Progenitor cell of endocrine pancreas (in vitro differentiated cells): ENCODE results near the gene ZNF784. TPM values are rescaled to one million over a fixed set of nuclear protein-coding genes. Genes with fewer than 3 reads are reported as not detected.
A peak's percentile ranks its signal among the peaks of the same experiment; 100 is the strongest.

Source experiments
- DNase-seq: peaks from one replicate; pipeline ENCODE4 v3.0.0; 2021; ENCODE audit warnings: low spot score; ENCODE audit not compliant: unreplicated experiment
- H3K27ac Mint-ChIP-seq: 2 replicates; pipeline ENCODE4 v1.8.0; 2021; ENCODE audit warnings: mild to moderate bottlenecking, moderate library complexity, mixed read lengths
- H3K27me3 Mint-ChIP-seq: 2 replicates; pipeline ENCODE4 v1.8.0; 2021; ENCODE audit warnings: mixed read lengths
- H3K36me3 Mint-ChIP-seq: 2 replicates; pipeline ENCODE4 v1.8.0; 2022; ENCODE audit warnings: mixed read lengths; ENCODE audit not compliant: insufficient read depth
- H3K4me1 Mint-ChIP-seq: 2 replicates; pipeline ENCODE4 v1.8.0; 2021; ENCODE audit warnings: low read depth, mixed read lengths
- H3K4me3 Mint-ChIP-seq: 2 replicates; pipeline ENCODE4 v1.8.0; 2021; ENCODE audit warnings: low read depth, mild to moderate bottlenecking, moderate library complexity, mixed read lengths
- H3K9me3 Mint-ChIP-seq: 2 replicates; pipeline ENCODE4 v1.8.0; 2021; ENCODE audit warnings: low read depth, mixed read lengths
- CTCF ChIP-seq: fragments of 200-600 bp; sonication (generic); IDR thresholded peaks from one replicate; pipeline ENCODE4 v1.5.0; 2021; ENCODE audit warnings: antibody characterized with exemption, mild to moderate bottlenecking; ENCODE audit not compliant: unreplicated experiment
- long read RNA-seq: library from polyadenylated mRNA; unstranded; transcript quantifications from one replicate; pipeline ENCODE4 v2.0.0, GENCODE V29; 2020
- total RNA-seq: library from RNA; stranded (reverse); gene quantifications from 2 replicates; pipeline ENCODE4 v1.2.1, GENCODE V29; 2021

Gene ZNF784, protein sequence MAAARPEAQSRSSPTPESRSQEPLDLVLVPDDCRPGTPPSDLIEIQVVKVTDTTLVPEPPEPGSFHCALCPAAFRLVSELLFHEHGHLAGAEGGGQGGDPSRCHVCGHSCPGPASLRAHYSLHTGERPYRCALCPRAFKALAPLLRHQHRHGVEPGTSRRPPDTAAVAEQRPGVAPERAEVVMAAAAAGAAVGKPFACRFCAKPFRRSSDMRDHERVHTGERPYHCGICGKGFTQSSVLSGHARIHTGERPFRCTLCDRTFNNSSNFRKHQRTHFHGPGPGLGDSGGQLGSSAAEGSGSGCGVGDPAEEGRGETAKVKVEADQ
- 14.6 and 15.3 TPM in 2 replicates for total RNA-seq
- long read RNA-seq, result 0 reads

GRCh38 chr19:55624109-55625003 is at the start of gene ZNF784:
Gene ZNF784 (minus strand): TSS chr19:55624566. CDS start chr19:55624561, 5 bp downstream.
- H3K27ac Mint-ChIP-seq, result peak within 1 kb of the TSS; percentile 99
- peak within 1 kb of the TSS; percentile 86 for H3K4me3 Mint-ChIP-seq
- peak; percentile 93 for DNase-seq
- no peaks in the 10 kb centered on the region for H3K9me3 Mint-ChIP-seq
- no peak for TF ChIP-seq CTCF
- H3K36me3 Mint-ChIP-seq, result peaks cover 2% of the 10 kb centered on the region
- peaks cover 9% of the 10 kb centered on the region for H3K4me1 Mint-ChIP-seq
- no peaks in the 10 kb centered on the region for H3K27me3 Mint-ChIP-seq

DNA sequence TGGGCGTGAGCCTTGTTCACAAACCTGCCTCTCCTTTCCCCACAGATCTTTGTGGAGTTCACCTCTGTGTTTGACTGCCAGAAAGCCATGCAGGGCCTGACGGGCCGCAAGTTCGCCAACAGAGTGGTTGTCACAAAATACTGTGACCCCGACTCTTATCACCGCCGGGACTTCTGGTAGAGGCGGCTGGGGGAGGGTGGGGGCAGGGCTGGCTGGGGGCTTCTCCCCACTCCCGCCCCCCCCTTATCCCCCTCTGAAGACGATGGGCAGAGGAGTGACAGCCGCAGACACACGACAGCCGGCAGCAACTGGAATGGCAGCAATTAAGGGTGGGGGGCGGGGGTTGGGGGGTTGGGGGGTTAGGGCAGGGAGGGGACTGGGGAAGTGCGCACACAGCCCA is 49.5 kb upstream of the ZNF784 start:
- H3K27ac Mint-ChIP-seq, result peak overlapping the region; percentile 96

GRCh38 chr19:55673465-55673864 is 49.1 kb upstream of the ZNF784 start:
- Mint-ChIP-seq H3K4me3 (peak overlapping the region; percentile 60), H3K27me3 (no peaks in the 10 kb centered on the region), H3K4me1 (peaks cover 27% of the 10 kb centered on the region), H3K27ac (peak overlapping the region; percentile 96), H3K36me3 (peaks cover 12% of the 10 kb centered on the region), H3K9me3 (no peaks in the 10 kb centered on the region)
- no peak for DNase-seq
- TF ChIP-seq CTCF, result no peak

More for the DNA sequence above, 49.5 kb upstream of the ZNF784 start:
- peaks cover 13% of the 10 kb centered on the region for H3K36me3 Mint-ChIP-seq
- H3K4me1 Mint-ChIP-seq, result peaks cover 27% of the 10 kb centered on the region
- no peak for TF ChIP-seq CTCF
- no peaks in the 10 kb centered on the region for H3K9me3 Mint-ChIP-seq
- H3K4me3 Mint-ChIP-seq, result peak overlapping the region; percentile 60
- DNase-seq, result no peak
- H3K27me3 Mint-ChIP-seq, result no peaks in the 10 kb centered on the region

GRCh38 chr19:55672418-55672817 is 48.1 kb upstream of the ZNF784 start:
- Mint-ChIP-seq H3K9me3 (no peaks in the 10 kb centered on the region), H3K27me3 (no peaks in the 10 kb centered on the region), H3K4me1 (peaks cover 25% of the 10 kb centered on the region), H3K4me3 (no peak overlapping the region), H3K27ac (no peak overlapping the region), H3K36me3 (peaks cover 11% of the 10 kb centered on the region)
- TF ChIP-seq CTCF, result no peak
- DNase-seq, result no peak

DNA sequence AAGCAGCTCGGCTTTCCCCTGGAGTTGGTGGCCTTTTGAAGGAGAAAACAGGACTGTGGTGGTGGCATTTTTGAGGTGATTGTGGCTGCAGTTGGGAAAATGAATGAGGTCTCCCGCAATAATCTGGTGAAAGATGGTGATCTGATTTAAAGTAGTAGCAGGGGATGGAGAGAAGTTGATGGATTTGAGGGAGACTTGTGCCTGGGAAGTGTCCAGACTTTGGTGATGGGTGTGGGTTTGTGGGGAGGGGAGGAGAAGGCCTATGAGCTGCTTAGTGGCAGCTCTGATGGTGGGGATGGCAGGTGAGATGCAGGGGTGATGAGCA is 46.6 kb upstream of the ZNF784 start:
- Mint-ChIP-seq H3K9me3 (no peaks in the 10 kb centered on the region), H3K36me3 (peaks cover 11% of the 10 kb centered on the region), H3K27ac (no peak overlapping the region), H3K27me3 (no peaks in the 10 kb centered on the region), H3K4me1 (peaks cover 15% of the 10 kb centered on the region), H3K4me3 (no peak overlapping the region)
- no peak for DNase-seq
- no peak for TF ChIP-seq CTCF
